HG03432 (cell line): ENCODE measurements around the gene POLDIP3.

Experiments
- ATAC-seq: cut with Tn5 transposase; IDR thresholded peaks from one replicate; pipeline ENCODE4 v1.9.1; 2021; ENCODE audit warnings: mild to moderate bottlenecking, moderate library complexity; ENCODE audit not compliant: unreplicated experiment

Gene POLDIP3

GRCh38 chr22:42614312-42615091 is at the start of gene POLDIP3:
Gene POLDIP3, minus strand, starts transcription at chr22:42614883. Its CDS starts 26 bp downstream, at chr22:42614857.
- ATAC-seq = peak; percentile 76

- ATAC-seq = no peak
Observed at GRCh38 chr22:42661985-42662831, 47.5 kb upstream of the POLDIP3 start.

GRCh38 chr22:42656578-42656977 is 41.9 kb upstream of the POLDIP3 start:
- ATAC-seq = no peak

- peak; percentile 52 for ATAC-seq
Observed at GRCh38 chr22:42655693-42656092, 41.0 kb upstream of the POLDIP3 start.

- ATAC-seq = no peak
Observed at GRCh38 chr22:42654436-42655073, 39.9 kb upstream of the POLDIP3 start.

- ATAC-seq = no peak
Observed at GRCh38 chr22:42653999-42654398, 39.3 kb upstream of the POLDIP3 start.

GRCh38 chr22:42651134-42651533 is 36.5 kb upstream of the POLDIP3 start:
- ATAC-seq = no peak

- ATAC-seq = peak; percentile 77
Observed at GRCh38 chr22:42649246-42650099, 34.8 kb upstream of the POLDIP3 start, which contains the start of gene CYB5R3. Gene CYB5R3, minus strand, starts transcription at chr22:42649392. Its CDS starts 77 bp downstream, at chr22:42649315.

GRCh38 chr22:42648368-42649245 is 33.9 kb upstream of the POLDIP3 start:
- ATAC-seq = peak; percentile 49

GRCh38 chr22:42648017-42648367 is 33.3 kb upstream of the POLDIP3 start:
- no peak for ATAC-seq

- ATAC-seq = no peak
Observed at GRCh38 chr22:42646569-42647525, 32.2 kb upstream of the POLDIP3 start.

GRCh38 chr22:42645938-42646568 is 31.4 kb upstream of the POLDIP3 start:
- no peak for ATAC-seq

- no peak for ATAC-seq
Observed at GRCh38 chr22:42645341-42645937, 30.8 kb upstream of the POLDIP3 start.

- no peak for ATAC-seq
Observed at GRCh38 chr22:42644422-42645340, 30.0 kb upstream of the POLDIP3 start.

GRCh38 chr22:42643634-42644421 is 29.1 kb upstream of the POLDIP3 start:
- no peak for ATAC-seq
